Loucy (cell line): ENCODE data around the gene LSM12.

Experiments
- CTCF ChIP-seq: fragments of 200-600 bp; sonication (generic); conservative IDR thresholded peaks from 2 replicates; pipeline ENCODE4 v1.5.1; 2014; ENCODE audit warnings: mild to moderate bottlenecking, antibody characterized with exemption, low read length
- EZH2phosphoT487 ChIP-seq: fragments of 200-600 bp; IDR thresholded peaks from 2 replicates; pipeline ENCODE4 v1.6.1; 2018; ENCODE audit warnings: antibody characterized with exemption, mild to moderate bottlenecking, moderate library complexity, borderline replicate concordance

- TF ChIP-seq CTCF (no peak), EZH2phosphoT487 (no peak)
Measured at GRCh38 chr17:44110011-44110686, 43.7 kb upstream of the LSM12 start.
